HEK293T (cell line): ENCODE measurements around the gene NBPF26.
"Not testable (repeated sequence)": the region's sequence is repeated elsewhere in the genome, so short reads cannot be mapped to it uniquely, and the experiment has no call there.

Experiments used
- BHLHE40 ChIP-seq: fragments of 450-650 bp; IDR thresholded peaks from 2 replicates; pipeline ENCODE4 v1.6.1; 2016; ENCODE audit warnings: mild to moderate bottlenecking, moderate library complexity, borderline replicate concordance
- TARDBP ChIP-seq: fragments of 450-650 bp; IDR thresholded peaks from 2 replicates; pipeline ENCODE4 v1.6.1; 2016

DNA sequence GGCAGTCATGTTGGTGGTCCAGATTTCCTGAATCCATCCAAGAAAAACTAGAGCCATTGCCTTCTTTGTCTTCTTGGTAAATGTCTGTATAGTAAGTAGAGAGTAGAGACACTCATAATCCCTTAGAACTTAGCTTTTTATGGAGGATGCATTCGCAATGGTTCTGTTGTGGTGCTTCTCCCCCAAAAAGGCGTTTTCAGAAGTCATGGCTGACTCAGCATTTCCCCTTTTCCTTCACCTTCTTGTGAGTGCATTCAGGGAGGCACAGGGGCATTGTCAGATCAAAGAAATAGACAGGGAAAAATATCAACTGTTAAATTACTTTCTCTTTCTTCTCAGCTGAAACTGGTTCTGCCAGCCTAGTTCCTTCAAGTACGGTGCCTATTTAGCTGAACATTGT lies 45.3 kb downstream of the NBPF26 start:
- TF ChIP-seq TARDBP, BHLHE40: not testable (repeated sequence)
